GM12891 (cell line): Measurements from ENCODE around the gene CD244.
A peak's percentile ranks its signal among the peaks of the same experiment; 100 is the strongest.

Source experiments
- POLR2A ChIP-seq: IDR thresholded peaks from 2 replicates; pipeline ENCODE4 v1.6.1; 2011; ENCODE audit warnings: low read depth, low read length, control low read depth
- POLR2AphosphoS5 ChIP-seq: IDR thresholded peaks from 2 replicates; pipeline ENCODE4 v1.6.1; 2011; ENCODE audit warnings: low read depth, low read length, control low read depth

DNA sequence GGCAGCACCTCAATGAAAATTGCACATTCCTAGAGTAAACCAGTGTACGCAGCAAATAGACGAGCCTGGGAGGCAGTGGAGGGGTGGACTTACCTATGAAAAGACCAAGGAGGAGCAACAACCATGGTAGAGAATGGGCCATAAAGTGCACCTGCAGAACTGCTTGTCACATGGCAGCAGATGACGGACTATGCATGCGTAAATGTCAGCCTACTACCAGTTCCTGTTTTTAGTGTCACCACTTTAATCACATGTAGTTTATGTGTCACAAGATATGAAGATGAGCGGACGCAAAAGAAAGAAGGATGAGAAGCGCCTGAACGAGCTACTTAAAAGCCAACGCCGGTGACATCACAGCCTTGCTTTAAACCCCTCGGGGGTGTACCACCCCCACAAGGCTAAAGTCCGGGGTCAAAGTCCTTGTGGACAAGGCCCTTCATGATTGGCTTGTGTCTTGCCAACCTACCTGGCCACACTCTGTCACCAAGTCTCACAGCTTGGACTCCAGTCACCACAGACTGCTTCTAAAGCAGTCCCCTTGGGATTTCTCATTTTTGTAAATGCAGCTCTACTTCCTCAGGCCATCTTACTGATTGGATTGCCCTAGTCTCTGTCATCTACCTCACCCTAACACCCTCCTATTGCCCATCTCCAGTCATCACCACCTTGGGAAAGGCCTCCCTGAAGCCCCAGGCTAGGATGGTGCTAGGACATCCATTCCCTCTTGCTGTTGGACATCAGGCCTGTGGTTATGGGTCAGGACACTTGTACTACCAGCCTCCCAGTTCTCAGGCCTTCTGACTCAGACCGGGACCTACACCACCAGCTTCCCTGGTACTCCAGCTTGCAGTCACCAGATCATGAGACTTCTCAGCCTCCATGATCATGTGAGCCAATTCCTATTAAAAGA lies 72.7 kb downstream of the CD244 start:
- TF ChIP-seq POLR2AphosphoS5 (no peak), POLR2A (0 out of 2 replicates have a peak, but pooled peaks have one; percentile 24)
